Neural cell (in vitro differentiated cells): Measurements from ENCODE around the gene ZFYVE19. TPM values are rescaled to one million over a fixed set of nuclear protein-coding genes. Genes with fewer than 3 reads are reported as not detected.

Experiments used
- H2AFZ ChIP-seq: fragments of 200-600, 300-800 bp; sonication (generic), shearing (Covaris generic); 2 replicates; pipeline ENCODE4 v1.6.0; 2014; ENCODE audit warnings: low read depth, mild to moderate bottlenecking, antibody characterized with exemption, low read length, moderate library complexity
- H3F3A ChIP-seq: fragments of 200-600 bp; shearing (Covaris generic); 2 replicates; pipeline ENCODE4 v1.6.1; 2016; ENCODE audit warnings: mild to moderate bottlenecking, moderate library complexity, mixed read lengths, antibody characterized with exemption, low read length; ENCODE audit not compliant: insufficient read depth, poor library complexity, severe bottlenecking
- H3K27ac ChIP-seq: fragments of 200-600, 300-800 bp; sonication (generic), shearing (Covaris generic); 2 replicates; pipeline ENCODE4 v1.5.1; 2014; ENCODE audit warnings: mild to moderate bottlenecking, low read length, moderate library complexity
- H3K27me3 ChIP-seq: fragments of 300-800, 200-600 bp; sonication (generic), shearing (Covaris generic); 2 replicates; pipeline ENCODE4 v1.6.0; 2014; ENCODE audit warnings: mild to moderate bottlenecking, low read depth, low read length, moderate library complexity; ENCODE audit not compliant: insufficient read depth
- H3K36me3 ChIP-seq: fragments of 300-800, 200-600 bp; sonication (generic), shearing (Covaris generic); 2 replicates; pipeline ENCODE4 v1.5.1; 2014; ENCODE audit warnings: mild to moderate bottlenecking, antibody characterized with exemption, low read length, moderate library complexity; ENCODE audit not compliant: insufficient read depth
- H3K4me2 ChIP-seq: fragments of 300-800, 200-600 bp; sonication (generic), shearing (Covaris generic); 2 replicates; pipeline ENCODE4 v1.6.0; 2014; ENCODE audit warnings: mild to moderate bottlenecking, low read length
- H3K4me3 ChIP-seq: fragments of 300-800, 200-600 bp; sonication (generic), shearing (Covaris generic); 2 replicates; pipeline ENCODE4 v1.5.1; 2014; ENCODE audit warnings: mild to moderate bottlenecking, low read length, moderate library complexity
- H3K79me2 ChIP-seq: fragments of 200-600 bp; shearing (Covaris generic); replicated peaks from 2 replicates; pipeline ENCODE4 v1.6.0; 2014; ENCODE audit warnings: mild to moderate bottlenecking, low read length, moderate library complexity; ENCODE audit not compliant: insufficient read depth
- H3K9ac ChIP-seq: fragments of 300-800, 200-600 bp; sonication (generic), shearing (Covaris generic); 2 replicates; pipeline ENCODE4 v1.6.1; 2016; ENCODE audit warnings: mild to moderate bottlenecking, low read length, mixed read lengths
- H3K9me2 ChIP-seq: fragments of 200-600 bp; shearing (Covaris generic); 2 replicates; pipeline ENCODE4 v1.6.1; 2016; ENCODE audit warnings: mild to moderate bottlenecking, low read length, mixed read lengths; ENCODE audit not compliant: insufficient read depth
- H3K9me3 ChIP-seq: fragments of 200-600, 300-800 bp; sonication (generic), shearing (Covaris generic); 2 replicates; pipeline ENCODE4 v1.6.1; 2016; ENCODE audit warnings: mild to moderate bottlenecking, mixed run types, low read length, moderate library complexity, mixed read lengths
- H4K20me1 ChIP-seq: fragments of 200-600 bp; shearing (Covaris generic); 2 replicates; pipeline ENCODE4 v1.6.1; 2016; ENCODE audit warnings: mild to moderate bottlenecking, mixed run types; ENCODE audit not compliant: insufficient read depth
- CTCF ChIP-seq: fragments of 450-650 bp; IDR thresholded peaks from 2 replicates; pipeline ENCODE4 v1.5.1; 2014; ENCODE audit warnings: antibody characterized with exemption, mild to moderate bottlenecking, moderate library complexity; ENCODE audit not compliant: poor library complexity, severe bottlenecking
- EP300 ChIP-seq: fragments of 450-650 bp; conservative IDR thresholded peaks from 2 replicates; pipeline ENCODE4 v1.6.1; 2014; ENCODE audit warnings: antibody characterized with exemption, mild to moderate bottlenecking, moderate library complexity; ENCODE audit not compliant: poor library complexity, severe bottlenecking
- EZH2 ChIP-seq: fragments of 200-600, 300-800 bp; shearing (Covaris generic), sonication (generic); IDR thresholded peaks from 2 replicates; pipeline ENCODE4 v1.6.1; 2014; ENCODE audit warnings: antibody characterized with exemption, low read length, borderline replicate concordance, mild to moderate bottlenecking; ENCODE audit not compliant: insufficient read depth, poor library complexity, severe bottlenecking
- MXI1 ChIP-seq: fragments of 450-650 bp; conservative IDR thresholded peaks from 2 replicates; pipeline ENCODE4 v1.6.1; 2014; ENCODE audit warnings: antibody characterized with exemption, mild to moderate bottlenecking; ENCODE audit not compliant: poor library complexity, severe bottlenecking
- POLR2AphosphoS5 ChIP-seq: IDR thresholded peaks from 2 replicates; pipeline ENCODE4 v1.6.1; 2012
- RAD21 ChIP-seq: fragments of 450-650 bp; conservative IDR thresholded peaks from 2 replicates; pipeline ENCODE4 v1.6.1; 2014; ENCODE audit warnings: antibody characterized with exemption, mild to moderate bottlenecking, moderate library complexity
- REST ChIP-seq: IDR thresholded peaks from 2 replicates; pipeline ENCODE4 v1.6.1; 2012; ENCODE audit warnings: borderline replicate concordance
- SMC3 ChIP-seq: fragments of 450-650 bp; conservative IDR thresholded peaks from 2 replicates; pipeline ENCODE4 v1.6.1; 2014; ENCODE audit warnings: antibody characterized with exemption, mild to moderate bottlenecking, moderate library complexity; ENCODE audit not compliant: poor library complexity
- TAF1 ChIP-seq: IDR thresholded peaks from 2 replicates; pipeline ENCODE4 v1.6.1; 2012; ENCODE audit warnings: low read depth
- polyA plus RNA-seq: library from polyadenylated mRNA; depleted of rRNA; stranded (reverse); fragments of >200 nt; gene quantifications from 2 replicates; pipeline ENCODE4 v1.2.3, GENCODE V29; 2014

ZFYVE19 gene
- polyA plus RNA-seq, 1 donor from 2014 or later: 48.2 TPM

DNA sequence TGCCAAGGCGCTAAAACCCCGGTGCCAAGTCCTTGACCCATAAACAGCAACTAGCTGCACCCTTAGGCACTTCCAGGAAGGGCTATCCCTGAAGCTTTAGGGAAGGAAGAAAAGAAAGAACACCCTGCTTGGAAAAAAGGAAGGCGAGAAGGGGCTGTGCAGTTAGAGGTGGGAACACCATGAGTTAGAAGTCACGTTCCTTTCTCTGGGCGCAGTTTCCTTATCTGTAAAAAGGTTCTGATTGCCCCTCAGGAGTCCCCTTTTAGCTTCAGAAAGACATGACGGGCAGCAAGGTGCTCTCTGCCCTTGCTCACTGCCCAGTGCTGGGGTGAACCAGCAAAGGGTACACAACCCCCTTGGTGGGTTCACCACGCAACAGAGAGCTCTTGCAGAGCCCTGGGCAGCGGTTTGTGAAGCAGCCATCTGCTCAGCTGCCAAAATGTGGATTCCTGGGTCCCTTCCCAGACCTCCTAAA lies 42.2 kb upstream of the ZFYVE19 start:
- Histone ChIP-seq H3K9me3 (no peaks in the 10 kb centered on the region), H3K4me3 (peak overlapping the region; percentile 72), H3K9me2 (no peaks in the 10 kb centered on the region), H3K79me2 (no peaks in the 10 kb centered on the region), H3K9ac (no peak overlapping the region), H3K27me3 (peaks cover 21% of the 10 kb centered on the region), H2AFZ (no peak overlapping the region), H3K27ac (no peak overlapping the region), H4K20me1 (no peaks in the 10 kb centered on the region), H3K36me3 (no peaks in the 10 kb centered on the region), H3K4me2 (no peak overlapping the region), H3F3A (no peaks in the 10 kb centered on the region)
- TF ChIP-seq TAF1 (no peak), EP300 (no peak), POLR2AphosphoS5 (no peak), MXI1 (no peak), REST (no peak), SMC3 (no peak)

DNA sequence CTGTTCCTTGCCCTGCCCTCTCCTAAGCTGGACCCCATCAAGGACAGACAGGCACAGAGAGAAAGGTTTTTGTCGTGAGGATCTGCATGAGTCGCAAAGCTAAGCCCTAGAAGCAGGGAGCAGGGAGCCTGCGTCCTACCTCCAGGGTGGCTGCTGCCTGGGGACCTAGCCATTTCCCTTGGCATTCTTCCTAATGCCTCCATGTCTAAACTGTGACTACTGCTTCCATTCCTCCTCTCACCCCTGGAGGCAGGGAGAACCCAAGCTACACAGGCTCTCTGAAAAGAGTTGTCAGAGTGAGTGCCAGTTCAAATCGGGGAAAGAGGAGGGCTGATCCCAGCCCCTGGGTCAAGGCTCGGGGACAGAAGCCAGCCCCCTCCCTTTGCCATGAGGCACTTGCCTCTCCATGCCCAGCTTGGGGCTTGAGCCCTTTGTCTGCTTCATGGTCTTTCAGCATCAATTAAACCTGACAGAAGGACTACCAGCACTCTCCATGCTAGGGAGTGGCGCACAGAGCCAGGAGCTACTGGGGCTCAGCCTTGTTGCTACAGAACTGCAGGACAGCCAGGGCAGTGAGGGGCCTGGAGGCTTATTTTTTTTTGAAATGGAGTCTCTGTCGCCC lies 40.6 kb upstream of the ZFYVE19 start:
- H2AFZ ChIP-seq: no peak overlapping the region
- no peaks in the 10 kb centered on the region for H3K79me2 ChIP-seq
- no peak for TF ChIP-seq CTCF
- no peak for TF ChIP-seq SMC3
- TF ChIP-seq REST: no peak
- no peak for TF ChIP-seq TAF1
- TF ChIP-seq EZH2: no peak
- no peak for TF ChIP-seq EP300
- no peak for TF ChIP-seq MXI1
- TF ChIP-seq POLR2AphosphoS5: no peak
- no peak for TF ChIP-seq RAD21
- H4K20me1 ChIP-seq: no peaks in the 10 kb centered on the region
- no peak overlapping the region for H3K27ac ChIP-seq
- no peak overlapping the region for H3K4me2 ChIP-seq
- H3K4me3 ChIP-seq: no peak overlapping the region
- H3K27me3 ChIP-seq: peaks cover 21% of the 10 kb centered on the region
- H3K9ac ChIP-seq: no peak overlapping the region
- no peaks in the 10 kb centered on the region for H3F3A ChIP-seq
- no peaks in the 10 kb centered on the region for H3K9me3 ChIP-seq
- H3K9me2 ChIP-seq: no peaks in the 10 kb centered on the region
- no peaks in the 10 kb centered on the region for H3K36me3 ChIP-seq
